ENCODE results near the gene ASCC3.

Gene ASCC3

GRCh38 chr6:100721256-100721655, 159.9 kb downstream of the ASCC3 start:
- DNase-seq = no peak

DNA sequence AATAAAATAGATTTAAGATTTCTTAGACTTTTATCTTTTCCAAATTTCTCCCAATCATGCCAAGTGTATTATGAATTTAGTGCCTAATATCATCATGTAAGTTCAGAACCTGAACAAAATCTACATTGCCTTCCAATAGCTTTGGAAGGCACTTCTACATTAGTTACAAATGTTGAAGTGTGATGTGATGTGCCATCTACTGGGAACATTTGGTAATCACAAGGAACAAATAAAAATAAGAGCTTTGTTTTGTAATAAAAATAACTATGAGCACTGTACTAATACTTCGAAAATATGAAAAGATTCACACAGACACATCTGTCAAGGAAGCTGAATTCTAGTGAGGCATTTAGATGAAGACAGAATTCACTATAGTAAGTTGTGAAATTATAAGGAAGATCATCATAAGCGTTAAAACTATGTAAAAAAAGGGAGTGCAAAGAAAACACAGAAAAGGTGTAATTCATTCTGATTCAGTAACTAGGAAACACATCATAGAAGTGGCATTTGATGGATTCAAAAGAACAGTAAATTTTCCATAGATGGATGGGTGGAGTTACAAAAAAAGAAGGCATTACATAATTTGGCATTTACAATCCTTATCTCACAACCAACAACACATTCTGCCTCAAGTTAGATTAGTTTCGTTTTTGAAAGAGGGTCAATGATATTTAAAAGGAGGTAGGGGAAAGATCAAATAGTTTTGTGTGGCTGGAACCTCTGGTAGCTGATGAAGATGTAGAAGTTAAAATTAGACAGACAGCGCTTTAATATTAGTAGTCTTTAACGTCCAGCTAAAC, 161.0 kb downstream of the ASCC3 start:
- DNase-seq = no peak

- DNase-seq = no peak
Measured at GRCh38 chr6:100712997-100713396, 168.1 kb downstream of the ASCC3 start.

- no peak for DNase-seq
Measured at GRCh38 chr6:100706491-100706890, 174.6 kb downstream of the ASCC3 start.

DNA sequence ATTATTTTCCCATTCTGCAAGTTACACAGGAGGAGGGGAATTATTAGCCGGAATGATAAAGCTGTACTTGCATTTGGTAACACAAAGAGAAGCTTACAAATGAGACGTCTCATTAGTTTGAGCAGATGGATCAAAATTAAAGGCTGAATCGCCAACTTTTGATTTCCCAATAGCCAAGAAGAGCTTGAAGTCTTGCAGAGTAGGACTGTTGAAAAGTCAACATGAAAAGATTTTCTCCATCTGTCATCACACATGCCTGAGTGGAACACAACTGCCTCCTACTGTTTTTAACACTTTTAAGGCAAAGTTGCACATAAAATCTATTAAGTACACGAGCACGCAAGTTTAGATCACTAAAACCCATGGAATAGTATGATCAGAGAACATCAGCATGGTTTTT, 176.2 kb downstream of the ASCC3 start:
- no peak for DNase-seq

- no peak for DNase-seq
Measured at GRCh38 chr6:100701728-100702127, 179.4 kb downstream of the ASCC3 start.

DNA sequence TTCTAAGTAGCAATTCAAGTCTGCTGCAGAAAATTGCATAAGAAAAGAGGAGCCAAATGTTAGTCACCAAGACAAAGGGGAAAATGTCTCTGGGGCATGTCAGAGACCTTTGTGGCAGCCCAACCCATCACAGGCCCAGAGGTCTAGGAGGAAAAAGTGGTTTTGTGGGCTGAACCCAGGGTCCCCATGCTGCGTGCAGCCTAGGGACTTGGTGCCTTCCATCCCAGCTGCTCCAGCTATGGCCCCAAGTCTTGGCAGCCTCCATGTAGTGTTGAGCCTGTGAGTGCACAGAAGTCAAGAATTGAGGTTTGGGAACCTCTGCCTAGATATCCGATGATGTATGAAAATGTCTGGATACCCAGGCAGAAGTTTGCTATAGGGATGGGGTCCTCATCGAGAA, 181.1 kb downstream of the ASCC3 start:
- no peak for DNase-seq

- DNase-seq = no peak
Measured at GRCh38 chr6:100695445-100695844, 185.7 kb downstream of the ASCC3 start.

GRCh38 chr6:100693249-100693927, 187.7 kb downstream of the ASCC3 start:
- DNase-seq = no peak

DNA sequence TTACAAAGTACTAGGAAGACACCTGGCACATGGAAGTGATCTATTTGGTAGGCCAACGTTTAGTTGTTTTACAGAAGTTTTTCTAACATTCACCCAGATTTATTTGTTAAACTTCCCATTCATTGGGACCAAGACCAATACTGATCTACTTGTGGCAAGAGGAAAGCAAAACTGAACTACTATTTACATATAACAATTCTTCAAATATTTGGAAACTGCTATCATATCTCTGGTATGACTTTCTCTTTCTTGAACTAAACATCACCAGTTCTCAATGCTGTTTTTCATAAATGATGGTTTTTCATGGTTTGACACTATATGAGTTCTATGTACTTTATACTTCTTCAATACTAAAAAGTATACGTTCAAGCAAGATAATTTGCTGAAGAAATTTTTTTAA, 189.2 kb downstream of the ASCC3 start:
- no peak for DNase-seq

DNA sequence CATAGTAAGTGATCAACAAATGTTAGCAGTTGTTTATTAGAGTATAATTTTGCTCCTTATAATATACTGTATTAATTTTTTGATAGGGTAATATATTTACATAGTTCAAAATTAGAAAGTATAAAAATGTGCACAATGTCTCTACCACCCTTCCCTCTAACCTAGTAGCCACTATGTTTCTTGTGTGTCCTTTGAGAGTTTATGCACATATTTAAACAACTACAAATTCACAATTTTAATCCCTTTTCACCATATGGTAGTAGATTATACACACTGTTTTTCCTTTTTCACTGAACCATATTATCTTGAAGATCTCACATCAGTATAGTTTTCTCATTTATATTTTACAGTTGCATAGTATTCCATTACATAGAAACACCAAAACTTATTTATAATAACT, 194.9 kb downstream of the ASCC3 start:
- DNase-seq = no peak

DNA sequence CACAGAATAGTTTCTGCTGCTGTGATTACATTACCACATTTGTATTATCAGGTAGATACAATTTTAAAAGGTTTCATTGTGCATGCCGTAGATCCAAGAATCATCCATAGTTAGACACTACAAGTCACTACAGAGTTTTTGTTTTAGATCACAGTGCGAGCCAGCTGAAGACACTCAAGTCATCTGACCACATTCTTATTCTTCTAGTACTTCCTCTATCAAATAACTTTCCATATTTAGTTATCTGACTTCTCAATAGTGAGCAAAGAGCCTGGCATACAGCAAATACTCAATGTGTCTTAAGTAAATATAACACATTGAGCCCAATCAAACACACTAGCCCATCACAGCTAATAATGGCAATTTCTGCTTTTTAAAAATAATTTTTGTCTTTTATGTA, 195.4 kb downstream of the ASCC3 start:
- DNase-seq = no peak

DNA sequence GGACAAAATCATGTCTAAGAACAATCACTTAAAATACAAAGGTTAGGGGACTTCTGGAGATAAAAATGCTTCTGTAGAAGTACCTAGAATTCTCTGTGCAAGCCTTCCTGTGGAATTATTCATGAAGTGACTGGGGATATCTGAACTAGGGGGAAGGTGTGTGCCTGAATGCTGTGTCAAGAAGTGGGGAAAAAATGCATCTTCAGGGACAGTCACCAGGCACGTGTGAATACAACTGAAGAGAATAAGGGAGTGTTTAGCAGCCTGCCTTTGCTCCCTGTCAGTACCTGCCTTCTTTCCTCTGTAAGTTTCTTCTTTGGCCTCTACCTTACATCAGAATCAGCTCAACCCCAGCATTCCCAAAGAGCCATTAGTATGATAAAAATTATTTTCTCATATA, 201.0 kb downstream of the ASCC3 start:
- no peak for DNase-seq

DNA sequence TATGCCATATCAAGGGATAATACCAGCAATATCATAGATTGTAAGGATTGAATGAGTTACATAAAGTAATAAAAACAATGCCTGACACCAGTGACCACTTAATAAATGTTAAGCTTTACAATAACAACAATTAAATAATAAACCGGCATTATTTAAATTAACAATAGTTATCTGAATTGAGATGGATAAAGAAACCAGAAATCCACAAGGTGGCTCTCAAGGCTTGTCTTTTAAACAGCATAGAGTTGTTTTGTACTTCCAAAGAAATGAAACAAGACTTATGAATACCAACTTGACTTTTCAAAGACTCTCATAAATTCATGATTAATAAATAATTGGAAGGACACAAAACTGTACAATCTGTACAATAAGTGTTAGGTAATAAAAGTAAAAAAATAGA, 203.1 kb downstream of the ASCC3 start:
- no peak for DNase-seq

- DNase-seq = no peak
Measured at GRCh38 chr6:100677240-100677639, 203.9 kb downstream of the ASCC3 start.

- no peak for DNase-seq
Measured at GRCh38 chr6:100673641-100674040, 207.5 kb downstream of the ASCC3 start.

DNA sequence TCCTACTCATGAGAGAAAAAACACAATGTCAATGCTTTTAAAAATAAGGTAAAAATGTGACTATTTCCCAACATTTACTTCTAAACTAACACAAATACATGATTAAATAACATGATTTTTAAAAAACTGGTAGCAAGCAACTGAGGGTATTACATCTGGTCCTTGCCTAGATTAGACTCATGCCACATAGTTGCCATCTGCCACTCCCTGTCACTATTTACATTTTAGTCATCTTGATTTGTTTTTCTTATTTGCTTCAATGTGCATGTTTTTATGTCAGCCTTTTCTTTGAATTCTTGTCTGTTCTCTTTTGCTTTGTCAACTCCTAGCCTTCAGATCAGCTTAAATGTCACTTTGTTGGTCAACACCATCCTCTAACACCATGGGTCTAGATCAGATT, 209.4 kb downstream of the ASCC3 start:
- DNase-seq = no peak

DNA sequence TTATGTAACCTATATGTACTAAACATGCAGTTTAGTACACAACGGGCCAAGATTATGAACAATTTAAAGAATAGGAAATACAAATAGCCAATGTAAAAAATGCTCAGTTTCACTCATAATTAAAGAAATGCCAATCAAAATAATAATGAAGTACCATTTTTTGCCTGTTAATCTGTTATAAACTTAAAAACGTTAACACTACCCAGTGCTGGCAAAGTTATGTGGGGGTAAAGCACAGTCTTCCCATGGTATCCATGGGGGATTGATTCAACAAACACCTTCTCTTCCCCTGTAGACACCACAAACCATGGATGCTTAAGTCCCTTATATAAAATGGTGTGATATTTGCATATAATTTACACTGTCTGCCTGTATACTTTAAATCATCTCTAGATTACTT, 211.1 kb downstream of the ASCC3 start:
- DNase-seq = no peak

DNA sequence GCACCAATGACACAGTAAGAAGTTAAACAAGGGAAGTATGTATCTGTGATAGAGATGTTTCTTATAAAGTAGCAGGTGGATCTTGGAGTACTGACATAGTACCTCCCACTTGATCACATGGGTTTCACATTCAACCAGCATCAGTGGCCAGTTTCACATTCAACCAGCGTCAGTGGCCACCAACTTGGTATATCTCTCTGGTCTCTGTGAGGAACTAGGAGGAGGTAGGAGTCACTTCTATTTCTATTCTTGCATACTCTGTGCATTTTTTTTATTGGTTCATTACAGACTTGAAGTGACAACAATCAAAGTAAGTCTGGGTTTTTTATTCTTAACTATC, 216.1 kb downstream of the ASCC3 start:
- no peak for DNase-seq

DNA sequence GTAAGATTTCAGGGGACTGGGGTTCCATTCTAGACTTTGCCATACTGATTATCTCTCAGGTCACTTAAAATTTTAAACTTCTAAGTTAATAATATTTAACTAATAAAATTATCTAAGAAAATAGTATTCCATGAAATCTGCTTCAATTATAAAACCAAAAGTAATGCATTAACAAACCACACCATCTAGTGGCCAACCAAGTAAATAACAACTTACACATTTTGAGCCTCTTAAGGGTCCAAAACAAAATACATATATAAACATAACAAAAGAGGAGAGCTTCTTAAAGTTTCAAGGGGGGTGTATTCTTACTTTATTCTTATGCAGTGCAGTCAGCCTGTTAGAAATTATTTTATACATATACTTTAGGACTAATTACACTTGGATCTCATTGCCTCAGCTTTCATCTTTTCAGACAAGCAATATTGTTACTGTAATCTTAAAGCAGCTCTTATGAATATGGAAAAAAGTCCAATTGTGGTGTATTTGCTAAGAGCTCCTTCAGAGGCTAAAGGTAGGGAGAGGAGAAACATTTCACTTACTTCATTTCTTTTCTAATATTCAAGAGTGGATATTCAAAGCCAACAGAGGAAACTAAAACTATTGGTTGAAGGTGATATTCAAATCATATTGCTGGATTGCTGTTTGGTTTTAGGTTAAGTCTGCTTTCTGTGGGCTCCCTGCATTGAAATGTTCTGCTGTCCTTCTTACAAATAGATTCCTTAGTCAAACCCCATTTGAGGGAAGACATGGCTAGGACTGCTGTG, 216.7 kb downstream of the ASCC3 start:
- DNase-seq = no peak

GRCh38 chr6:100663219-100663863, 217.8 kb downstream of the ASCC3 start:
- DNase-seq = no peak

DNA sequence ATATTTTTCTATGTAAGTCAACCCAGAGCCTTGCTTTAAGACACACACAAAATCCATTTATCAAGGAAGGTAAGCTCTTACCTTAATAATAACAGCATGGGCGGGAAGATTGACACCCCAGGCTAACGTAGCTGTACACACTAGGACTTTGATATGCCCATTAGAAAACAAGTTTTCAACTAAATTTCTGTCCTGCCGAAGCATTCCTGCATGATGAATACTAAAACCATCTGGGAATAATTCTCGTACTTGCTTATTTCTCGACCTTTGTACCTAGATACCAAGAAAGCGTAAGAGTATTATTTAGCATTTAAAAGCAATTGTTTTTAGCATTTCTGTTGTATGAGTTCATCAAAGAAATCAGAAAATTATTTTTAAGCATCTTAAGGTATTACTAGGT, 218.9 kb downstream of the ASCC3 start:
- DNase-seq = no peak

GRCh38 chr6:100658486-100658885, 222.6 kb downstream of the ASCC3 start:
- DNase-seq = no peak
